GM12878 (cell line): ENCODE results near the gene APPBP2.

Source experiments
- CHD1 ChIP-seq: IDR thresholded peaks from 2 replicates; pipeline ENCODE4 v1.6.1; 2012; ENCODE audit warnings: low read depth, low read length, improper control_type of control experiment
- CTCF ChIP-seq, 3 experiments: IDR thresholded peaks in 2 of 3; conservative IDR thresholded peaks in 1 of 3; 2 replicates each; pipeline ENCODE4 v1.5.1; 2011; ENCODE audit warnings: low read depth in 3 of 3, low read length in 3 of 3, mild to moderate bottlenecking in 3 of 3, control low read depth in 2 of 3, moderate library complexity in 2 of 3, inconsistent platforms in 1 of 3, mixed read lengths in 1 of 3; ENCODE audit not compliant: control insufficient read depth in 2 of 3, insufficient read depth in 1 of 3; ENCODE audit errors: extremely low read depth in 1 of 3
- EGR1 ChIP-seq, 2 experiments: IDR thresholded peaks; 1 replicate in 1 of 2; 2 replicates in 1 of 2; pipeline ENCODE4 v1.6.1; 2011 to 2012; ENCODE audit warnings: low read depth in 2 of 2, low read length in 2 of 2, borderline replicate concordance in 1 of 2, mild to moderate bottlenecking in 1 of 2, moderate library complexity in 1 of 2
- GATAD2B ChIP-seq: fragments of 450-650 bp; conservative IDR thresholded peaks from 2 replicates; pipeline ENCODE4 v1.6.1; 2017; ENCODE audit warnings: low read depth, mild to moderate bottlenecking, moderate library complexity
- HDGF ChIP-seq: fragments of 450-650 bp; IDR thresholded peaks from 2 replicates; pipeline ENCODE4 v1.6.1; 2016; ENCODE audit warnings: antibody characterized with exemption
- MYC ChIP-seq: IDR thresholded peaks from 2 replicates; pipeline ENCODE4 v1.6.1; 2011; ENCODE audit warnings: mild to moderate bottlenecking, low read length, moderate library complexity, inconsistent platforms; ENCODE audit not compliant: insufficient read depth, insufficient replicate concordance, insufficient read length, severe bottlenecking
- POLR2A ChIP-seq: IDR thresholded peaks from 2 replicates; pipeline ENCODE4 v1.6.1; 2011; ENCODE audit warnings: low read depth, mild to moderate bottlenecking, low read length
- SPI1 ChIP-seq: IDR thresholded peaks from 2 replicates; pipeline ENCODE4 v1.6.1; 2011; ENCODE audit warnings: low read depth, mild to moderate bottlenecking, low read length, moderate library complexity, borderline replicate concordance; ENCODE audit not compliant: insufficient read depth
- USF2 ChIP-seq: IDR thresholded peaks from 2 replicates; pipeline ENCODE4 v1.6.1; 2011; ENCODE audit warnings: low read depth, low read length, improper control_type of control experiment, borderline replicate concordance
- ZBTB4 ChIP-seq: fragments of 450-650 bp; formaldehyde crosslinking; IDR thresholded peaks from 2 replicates; pipeline ENCODE4 v1.4.0; 2022; ENCODE audit warnings: mild to moderate bottlenecking, moderate library complexity
- TF ChIP-seq, protein P1 (sequence below): IDR thresholded peaks from 2 replicates; pipeline ENCODE4 v1.6.1; 2012; ENCODE audit warnings: low read depth, low read length, improper control_type of control experiment

GRCh38 chr17:60506312-60506711 lies 19.7 kb downstream of the APPBP2 start:
- TF ChIP-seq CTCF (IDR thresholded peaks at IDR 0.05 in 2 of 3, conservative IDR thresholded peaks at IDR 0.05 in 1 of 3; ENCODE audit: control insufficient read depth in 2 of 3, extremely low read depth in 1 of 3, insufficient read depth in 1 of 3, low read depth in 3 of 3, low read length in 3 of 3) = no peak
- TF ChIP-seq, protein P1, sequence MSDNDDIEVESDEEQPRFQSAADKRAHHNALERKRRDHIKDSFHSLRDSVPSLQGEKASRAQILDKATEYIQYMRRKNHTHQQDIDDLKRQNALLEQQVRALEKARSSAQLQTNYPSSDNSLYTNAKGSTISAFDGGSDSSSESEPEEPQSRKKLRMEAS = no peak
- TF ChIP-seq POLR2A = no peak
- no peak for TF ChIP-seq USF2
- TF ChIP-seq EGR1 (IDR thresholded peaks at IDR 0.05; ENCODE audit: borderline replicate concordance in 1 of 2, low read depth in 2 of 2, low read length in 2 of 2) = no peak
- no peak for TF ChIP-seq ZBTB4 (CRISPR knock-in tag)
- no peak for TF ChIP-seq MYC
- TF ChIP-seq GATAD2B = no peak
- no peak for TF ChIP-seq CHD1
- TF ChIP-seq HDGF = no peak
- no peak for TF ChIP-seq SPI1
